ENCODE measurements around the gene HCFC1.

DNA sequence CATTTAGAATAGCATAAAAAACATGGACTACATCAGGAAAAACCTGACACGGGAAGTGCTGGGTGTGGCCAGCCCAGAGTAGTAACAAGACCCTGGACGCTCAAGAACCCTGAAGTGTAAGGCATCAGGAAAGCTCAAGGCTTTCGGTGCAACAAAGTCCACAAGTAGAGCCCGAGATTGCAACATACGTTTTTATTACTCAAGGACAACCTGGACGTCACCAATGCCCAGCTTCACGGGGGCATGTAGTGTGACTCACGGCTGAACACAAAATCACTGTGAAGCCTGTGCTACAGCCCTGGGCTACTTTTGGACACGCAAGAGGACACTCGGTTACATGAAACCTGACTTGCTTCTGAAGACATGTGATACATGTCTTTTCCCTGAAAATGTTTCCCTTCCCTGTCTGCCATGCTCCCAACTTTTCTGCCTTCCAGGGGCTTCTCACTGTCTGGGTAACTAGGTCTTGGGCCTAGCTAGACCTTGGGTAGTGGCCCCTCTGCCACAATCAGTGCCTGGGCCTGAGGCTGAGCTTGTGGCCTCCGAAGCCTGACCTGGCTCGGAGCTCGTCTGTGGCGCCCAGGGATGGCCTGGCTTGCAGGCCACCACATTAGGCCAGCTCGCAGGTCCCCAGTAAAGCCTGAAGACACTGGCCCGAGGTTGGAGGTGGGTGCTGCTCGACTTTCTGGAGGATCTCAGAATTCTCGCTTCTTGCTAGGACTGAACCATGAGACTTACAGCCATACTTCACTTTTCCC is 38.9 kb upstream of the HCFC1 start:
- TF ChIP-seq, protein P1, sequence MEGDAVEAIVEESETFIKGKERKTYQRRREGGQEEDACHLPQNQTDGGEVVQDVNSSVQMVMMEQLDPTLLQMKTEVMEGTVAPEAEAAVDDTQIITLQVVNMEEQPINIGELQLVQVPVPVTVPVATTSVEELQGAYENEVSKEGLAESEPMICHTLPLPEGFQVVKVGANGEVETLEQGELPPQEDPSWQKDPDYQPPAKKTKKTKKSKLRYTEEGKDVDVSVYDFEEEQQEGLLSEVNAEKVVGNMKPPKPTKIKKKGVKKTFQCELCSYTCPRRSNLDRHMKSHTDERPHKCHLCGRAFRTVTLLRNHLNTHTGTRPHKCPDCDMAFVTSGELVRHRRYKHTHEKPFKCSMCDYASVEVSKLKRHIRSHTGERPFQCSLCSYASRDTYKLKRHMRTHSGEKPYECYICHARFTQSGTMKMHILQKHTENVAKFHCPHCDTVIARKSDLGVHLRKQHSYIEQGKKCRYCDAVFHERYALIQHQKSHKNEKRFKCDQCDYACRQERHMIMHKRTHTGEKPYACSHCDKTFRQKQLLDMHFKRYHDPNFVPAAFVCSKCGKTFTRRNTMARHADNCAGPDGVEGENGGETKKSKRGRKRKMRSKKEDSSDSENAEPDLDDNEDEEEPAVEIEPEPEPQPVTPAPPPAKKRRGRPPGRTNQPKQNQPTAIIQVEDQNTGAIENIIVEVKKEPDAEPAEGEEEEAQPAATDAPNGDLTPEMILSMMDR (IDR thresholded peaks at IDR 0.05): no peak
- TF ChIP-seq POLR2A (IDR thresholded peaks at IDR 0.05): no peak

Measured in lower leg skin (tissue), 3 donors.